Right cardiac atrium (tissue), 5 donors: ENCODE data around the gene AGAP3. TPM values are rescaled to one million over a fixed set of nuclear protein-coding genes. Genes with fewer than 3 reads are reported as not detected.

Experiments
- ATAC-seq, 2 donors: fragments of 200-7000 bp; cut with Tn5 transposase; one replicate each; pipeline versions ENCODE4 v1.8.0 to v1.9.1; 2020; ENCODE audit warnings: moderate library complexity in 2 of 2, mild to moderate bottlenecking in 1 of 2
- DNase-seq, 3 donors: peaks; one replicate each; pipeline ENCODE4 v3.0.0-alpha.2; 2020
- H3K27ac ChIP-seq: one replicate; pipeline ENCODE4 v1.5.1; 2013; ENCODE audit warnings: mild to moderate bottlenecking, low read length, control low read depth, moderate library complexity
- H3K27me3 ChIP-seq: one replicate; pipeline ENCODE4 v1.6.1; 2013; ENCODE audit not compliant: control insufficient read depth, insufficient read depth
- H3K4me1 ChIP-seq: one replicate; pipeline ENCODE4 v1.6.1; 2013; ENCODE audit warnings: low read length; ENCODE audit not compliant: control insufficient read depth, insufficient read depth
- H3K4me3 ChIP-seq: one replicate; pipeline ENCODE4 v1.5.1; 2013; ENCODE audit warnings: low read length, control low read depth
- H3K9me3 ChIP-seq: one replicate; pipeline ENCODE4 v1.6.1; 2013; ENCODE audit warnings: low read length; ENCODE audit not compliant: control insufficient read depth
- WGBS: extraction: QIAGEN DNeasy Blood & Tissue Kit; methylation state at CpG from one replicate; pipeline ENCODE4 v1.1.7; 2013; 5-methylcytosine and 5-hydroxymethylcytosine counted together
- intact Hi-C, 4 donors: fragments of 100-400 bp; cut with DNase I; formaldehyde crosslinking; loops; one replicate each; pipeline versions ENCODE4 v1.11.0 to v1.14.0; 2022 to 2023
- polyA plus RNA-seq: library from polyadenylated mRNA; stranded (reverse); fragments of 200-250 nt; gene quantifications from one replicate; pipeline ENCODE4 v1.2.3, GENCODE V29; 2013
- total RNA-seq, 4 donors: library from RNA; stranded (reverse); fragmentation: NEBNext Ultra II Directional; extraction: Animal tissue kit (Norgen Biotek cat#: 25700); gene quantifications; one replicate each; pipeline ENCODE4 v1.2.1, GENCODE V29; 2021
- donor health status: healthy with polysubstance abuse.
- donor health status: DM: no; HTN: yes; CAD: no.
- donor health status: DM: no; HTN: no; CAD: no.
- donor health status: DM: no; HTN: yes; CAD: no; lungs with severe emphysema.
- donor health status: DM: yes; HTN: yes; CAD: no.

Gene AGAP3
- total and polyA plus RNA-seq, 5 donors, result 58.3 to 78.8 (median 64.8) TPM

- Histone ChIP-seq H3K27ac (no peak overlapping the region), H3K9me3 (no peaks in the 10 kb centered on the region), H3K27me3 (no peaks in the 10 kb centered on the region), H3K4me3 (no peak overlapping the region), H3K4me1 (no peaks in the 10 kb centered on the region)
- peak; percentile 67 to 87 (median 73) for DNase-seq
- intact Hi-C loops, result loop anchor here in 1 of 4 donors (5.0 kb wide), 1 partner anchor 47 kb away; no protein-coding TSS in a partner anchor
- WGBS, result 56% methylated on average over 77 of the region's 77 CpGs
- peak; percentile 42 to 69 for ATAC-seq
These were observed 88.2 kb downstream of the AGAP3 start for GRCh38 chr7:151174246-151175046.

- no peak overlapping the region for H3K4me3 ChIP-seq
- no peaks in the 10 kb centered on the region for H3K9me3 ChIP-seq
- H3K27me3 ChIP-seq, result no peaks in the 10 kb centered on the region
- ATAC-seq (no peak), DNase-seq (no peak)
- 76% methylated on average over 16 of the region's 16 CpGs for WGBS
- intact Hi-C loops, result no loop called here
- no peaks in the 10 kb centered on the region for H3K4me1 ChIP-seq
- H3K27ac ChIP-seq, result no peak overlapping the region
These were observed 88.9 kb downstream of the AGAP3 start for GRCh38 chr7:151175047-151175792.

GRCh38 chr7:151175793-151176311 is 89.6 kb downstream of the AGAP3 start:
- no peaks in the 10 kb centered on the region for H3K9me3 ChIP-seq
- intact Hi-C loops, result no loop called here
- H3K27ac ChIP-seq, result no peak overlapping the region
- DNase-seq, result no peak
- H3K4me1 ChIP-seq, result no peaks in the 10 kb centered on the region
- H3K27me3 ChIP-seq, result no peaks in the 10 kb centered on the region
- ATAC-seq, result no peak
- H3K4me3 ChIP-seq, result no peak overlapping the region
- 81% methylated on average over 23 of the region's 23 CpGs for WGBS

- DNase-seq, result no peak
These were observed 90.1 kb downstream of the AGAP3 start for GRCh38 chr7:151176401-151176800.

GRCh38 chr7:151177310-151177709 is 91.0 kb downstream of the AGAP3 start:
- Histone ChIP-seq H3K9me3 (no peaks in the 10 kb centered on the region), H3K4me3 (no peak overlapping the region), H3K4me1 (no peaks in the 10 kb centered on the region), H3K27me3 (no peaks in the 10 kb centered on the region), H3K27ac (no peak overlapping the region)
- ATAC-seq (no peak), DNase-seq (no peak)
- intact Hi-C loops, result no loop called here
- WGBS, result 90% methylated on average over 1 of the region's 1 CpG

More at GRCh38 chr7:151176401-151176800, 90.1 kb downstream of the AGAP3 start:
- intact Hi-C loops, result no loop called here
- no peaks in the 10 kb centered on the region for H3K27me3 ChIP-seq
- no peak for ATAC-seq
- 87% methylated on average over 9 of the region's 9 CpGs for WGBS
- no peaks in the 10 kb centered on the region for H3K9me3 ChIP-seq
- H3K27ac ChIP-seq, result no peak overlapping the region
- no peak overlapping the region for H3K4me3 ChIP-seq
- H3K4me1 ChIP-seq, result no peaks in the 10 kb centered on the region

GRCh38 chr7:151178236-151178635 is 92.0 kb downstream of the AGAP3 start:
- Histone ChIP-seq H3K9me3 (no peaks in the 10 kb centered on the region), H3K27me3 (no peaks in the 10 kb centered on the region), H3K4me1 (no peaks in the 10 kb centered on the region), H3K4me3 (no peak overlapping the region), H3K27ac (no peak overlapping the region)
- DNase-seq (no peak), ATAC-seq (no peak)
- whole genome bisulfite sequencing, result 86% methylated on average over 9 of the region's 9 CpGs
- intact Hi-C loops, result no loop called here

GRCh38 chr7:151178831-151179230 is 92.6 kb downstream of the AGAP3 start:
- H3K27me3 ChIP-seq, result no peaks in the 10 kb centered on the region
- WGBS, result 62% methylated on average over 2 of the region's 2 CpGs
- ATAC-seq, result no peak
- intact Hi-C loops, result no loop called here
- H3K4me1 ChIP-seq, result no peaks in the 10 kb centered on the region
- no peak overlapping the region for H3K27ac ChIP-seq
- no peak overlapping the region for H3K4me3 ChIP-seq
- DNase-seq, result no peak
- no peaks in the 10 kb centered on the region for H3K9me3 ChIP-seq

GRCh38 chr7:151179287-151179860 is 93.1 kb downstream of the AGAP3 start:
- ATAC-seq (no peak), DNase-seq (no peak)
- intact Hi-C loops, result no loop called here
- no peaks in the 10 kb centered on the region for H3K4me1 ChIP-seq
- no peaks in the 10 kb centered on the region for H3K27me3 ChIP-seq
- H3K4me3 ChIP-seq, result no peak overlapping the region
- H3K27ac ChIP-seq, result no peak overlapping the region
- 79% methylated on average over 8 of the region's 8 CpGs for WGBS
- no peaks in the 10 kb centered on the region for H3K9me3 ChIP-seq

- no peak overlapping the region for H3K27ac ChIP-seq
- no peak for ATAC-seq
- no peaks in the 10 kb centered on the region for H3K27me3 ChIP-seq
- H3K9me3 ChIP-seq, result no peaks in the 10 kb centered on the region
- intact Hi-C loops, result no loop called here
- DNase-seq, result no peak
- no peak overlapping the region for H3K4me3 ChIP-seq
- 73% methylated on average over 4 of the region's 4 CpGs for WGBS
- no peaks in the 10 kb centered on the region for H3K4me1 ChIP-seq
These were observed 93.7 kb downstream of the AGAP3 start for GRCh38 chr7:151179946-151180345.

- intact Hi-C loops, result no loop called here
- WGBS, result 86% methylated on average over 22 of the region's 22 CpGs
- H3K4me1 ChIP-seq, result no peaks in the 10 kb centered on the region
- ATAC-seq (no peak), DNase-seq (no peak)
- no peaks in the 10 kb centered on the region for H3K9me3 ChIP-seq
- no peak overlapping the region for H3K4me3 ChIP-seq
- H3K27me3 ChIP-seq, result no peaks in the 10 kb centered on the region
- H3K27ac ChIP-seq, result no peak overlapping the region
These were observed 94.7 kb downstream of the AGAP3 start for GRCh38 chr7:151181011-151181431.
